H1 (cell line): ENCODE data around the gene SPOP. TPM values are rescaled to one million over a fixed set of nuclear protein-coding genes. Genes with fewer than 3 reads are reported as not detected.
A peak's percentile ranks its signal among the peaks of the same experiment; 100 is the strongest.

Experiments used
- CEBPB ChIP-seq: IDR thresholded peaks from 2 replicates; pipeline ENCODE4 v1.6.1; 2012; ENCODE audit warnings: low read depth, low read length
- CTCF ChIP-seq, 3 experiments: IDR thresholded peaks; 1 replicate in 2 of 3; 2 replicates in 1 of 3; pipeline versions ENCODE4 v1.5.1 to v1.6.1; 2011; ENCODE audit warnings: low read length in 3 of 3, mild to moderate bottlenecking in 3 of 3, inconsistent platforms in 2 of 3, low read depth in 1 of 3, moderate library complexity in 1 of 3; ENCODE audit not compliant: insufficient read depth in 1 of 3; ENCODE audit errors: control extremely low read depth in 1 of 3
- FOSL1 ChIP-seq: IDR thresholded peaks from 2 replicates; pipeline ENCODE4 v1.6.1; 2011; ENCODE audit warnings: mild to moderate bottlenecking, low read depth, low read length, moderate library complexity; ENCODE audit not compliant: insufficient read depth
- HDAC6 ChIP-seq: IDR thresholded peaks from one replicate; pipeline ENCODE4 v1.7.1; 2012; ENCODE audit warnings: low read depth, mild to moderate bottlenecking, inconsistent platforms, low read length, moderate library complexity
- JUND ChIP-seq: IDR thresholded peaks from 2 replicates; pipeline ENCODE4 v1.6.1; 2011; ENCODE audit warnings: mild to moderate bottlenecking, improper control_type of control experiment, low read length
- MAFK ChIP-seq: IDR thresholded peaks from 2 replicates; pipeline ENCODE4 v1.6.1; 2012; ENCODE audit warnings: low read depth, mild to moderate bottlenecking, improper control_type of control experiment, low read length
- NRF1 ChIP-seq: IDR thresholded peaks from 2 replicates; pipeline ENCODE4 v1.6.1; 2011; ENCODE audit warnings: mild to moderate bottlenecking, low read depth, low read length, improper control_type of control experiment
- TAF1 ChIP-seq: IDR thresholded peaks from 2 replicates; pipeline ENCODE4 v1.6.1; 2011; ENCODE audit warnings: mild to moderate bottlenecking, low read depth, low read length
- polyA plus RNA-seq, 7 experiments: library from polyadenylated mRNA; depleted of rRNA in 3 of 7; stranded (reverse) in 5 of 7; unstranded in 2 of 7; fragments of >200 nt in 5 of 7; fragments of 200-250 nt in 2 of 7; gene quantifications; 1 replicate in 5 of 7; 2 replicates in 1 of 7; 4 replicates in 1 of 7; pipeline versions ENCODE4 v1.2.1 to v1.2.3, GENCODE V29; 2011 to 2013; ENCODE audit warnings: missing spikeins in 2 of 7, mixed read lengths in 2 of 7
- total RNA-seq: library from RNA; stranded (reverse); fragmentation: NEBNext Ultra II Directional; extraction: Animal tissue kit (Norgen Biotek cat#: 25700); gene quantifications from 2 replicates; pipeline ENCODE4 v1.2.1, GENCODE V29; 2021

SPOP gene
- total and polyA plus RNA-seq, 2 of the 8 experiments (the other 6 are each of a cell fraction or from before 2014, with no cell fraction given) = 13.3 to 25.6 TPM

- TF ChIP-seq JUND (peak; percentile 61; the same call in 1 of the 2 replicates), TAF1 (peak; percentile 30; the same call in 1 of the 2 replicates), HDAC6 (no peak), NRF1 (peak; percentile 21; the same call in 1 of the 2 replicates), CEBPB (no peak), FOSL1 (no peak), MAFK (no peak), CTCF (IDR thresholded peaks at IDR 0.05; ENCODE audit: control extremely low read depth in 1 of 3, insufficient read depth in 1 of 3, low read depth in 1 of 3, low read length in 3 of 3) (peak; percentile 94 to 98 (median 98))
Observed at GRCh38 chr17:49556223-49556943, 121.5 kb downstream of the SPOP start (continued).
